ENCODE results near the gene FHOD3. TPM values are rescaled to one million over a fixed set of nuclear protein-coding genes. Genes with fewer than 3 reads are reported as not detected.

FHOD3 gene
- total and polyA plus RNA-seq, 2 donors (not counting 1 experiment from before 2014, with no cell fraction given), result not detected

- Histone ChIP-seq H3K4me1 (ENCODE audit: control insufficient read depth in 2 of 2, insufficient read depth in 2 of 2, low read length in 2 of 2) (no peaks in the 10 kb centered on the region), H4K20me1 (ENCODE audit: control insufficient read depth, insufficient read depth, low read length, poor library complexity, severe bottlenecking) (no peaks in the 10 kb centered on the region), H3K4me3 (ENCODE audit: control extremely low read depth in 1 of 5, extremely low read depth in 1 of 5, insufficient read depth in 1 of 5, low read depth in 2 of 5, low read length in 4 of 5) (no peak overlapping the region), H2AFZ (ENCODE audit: insufficient read depth, low read depth, low read length, poor library complexity, severe bottlenecking) (no peak overlapping the region), H3K79me2 (ENCODE audit: control insufficient read depth, insufficient read depth, low read length) (no peaks in the 10 kb centered on the region), H3K27ac (ENCODE audit: low read length in 2 of 2) (no peak overlapping the region), H3K9me3 (ENCODE audit: control extremely low read depth in 1 of 3, control insufficient read depth in 2 of 3, insufficient read depth in 1 of 3, low read length in 2 of 3) (no peaks in the 10 kb centered on the region), H3K9ac (ENCODE audit: low read length) (no peak overlapping the region), H3K27me3 (replicated peaks in 1 of 4; ENCODE audit: control extremely low read depth in 1 of 4, control insufficient read depth in 3 of 4, insufficient read depth in 4 of 4, low read length in 3 of 4) (no peaks in the 10 kb centered on the region), H3K36me3 (replicated peaks in 1 of 2; ENCODE audit: control extremely low read depth in 1 of 2, control insufficient read depth in 1 of 2, extremely low read depth in 1 of 2, insufficient read depth in 2 of 2, low read length in 1 of 2) (no peaks in the 10 kb centered on the region), H3K4me2 (replicated peaks; ENCODE audit: low read depth, low read length, poor library complexity, severe bottlenecking) (no peak overlapping the region)
- WGBS (ENCODE audit: insufficient coverage), result 79% methylated on average over 5 of the region's 6 CpGs
- no peak overlapping the region for H3K27ac Mint-ChIP-seq
- no peak for DNase-seq
- ATAC-seq (ENCODE audit: low read depth), result no peak
- no peaks in the 10 kb centered on the region for H3K9me3 Mint-ChIP-seq (ENCODE audit: insufficient read depth)
- intact Hi-C loops (cut with micrococcal nuclease), result no loop called here
- ChIA-PET POLR2A (no interaction called here), CTCF (no interaction called here)
- TF ChIP-seq EZH2 (IDR thresholded peaks at IDR 0.05; ENCODE audit: borderline replicate concordance, insufficient read depth, low read depth, low read length, poor library complexity, severe bottlenecking), result no peak
- TF ChIP-seq, protein P1, sequence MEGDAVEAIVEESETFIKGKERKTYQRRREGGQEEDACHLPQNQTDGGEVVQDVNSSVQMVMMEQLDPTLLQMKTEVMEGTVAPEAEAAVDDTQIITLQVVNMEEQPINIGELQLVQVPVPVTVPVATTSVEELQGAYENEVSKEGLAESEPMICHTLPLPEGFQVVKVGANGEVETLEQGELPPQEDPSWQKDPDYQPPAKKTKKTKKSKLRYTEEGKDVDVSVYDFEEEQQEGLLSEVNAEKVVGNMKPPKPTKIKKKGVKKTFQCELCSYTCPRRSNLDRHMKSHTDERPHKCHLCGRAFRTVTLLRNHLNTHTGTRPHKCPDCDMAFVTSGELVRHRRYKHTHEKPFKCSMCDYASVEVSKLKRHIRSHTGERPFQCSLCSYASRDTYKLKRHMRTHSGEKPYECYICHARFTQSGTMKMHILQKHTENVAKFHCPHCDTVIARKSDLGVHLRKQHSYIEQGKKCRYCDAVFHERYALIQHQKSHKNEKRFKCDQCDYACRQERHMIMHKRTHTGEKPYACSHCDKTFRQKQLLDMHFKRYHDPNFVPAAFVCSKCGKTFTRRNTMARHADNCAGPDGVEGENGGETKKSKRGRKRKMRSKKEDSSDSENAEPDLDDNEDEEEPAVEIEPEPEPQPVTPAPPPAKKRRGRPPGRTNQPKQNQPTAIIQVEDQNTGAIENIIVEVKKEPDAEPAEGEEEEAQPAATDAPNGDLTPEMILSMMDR (IDR thresholded peaks at IDR 0.05), result no peak
- H3K27me3 Mint-ChIP-seq, result peaks cover 10% of the 10 kb centered on the region
- no peaks in the 10 kb centered on the region for H3K4me1 Mint-ChIP-seq
- H3K4me3 Mint-ChIP-seq, result no peak overlapping the region
Observed at GRCh38 chr18:36527051-36527450, 229.5 kb downstream of the FHOD3 start.

DNA sequence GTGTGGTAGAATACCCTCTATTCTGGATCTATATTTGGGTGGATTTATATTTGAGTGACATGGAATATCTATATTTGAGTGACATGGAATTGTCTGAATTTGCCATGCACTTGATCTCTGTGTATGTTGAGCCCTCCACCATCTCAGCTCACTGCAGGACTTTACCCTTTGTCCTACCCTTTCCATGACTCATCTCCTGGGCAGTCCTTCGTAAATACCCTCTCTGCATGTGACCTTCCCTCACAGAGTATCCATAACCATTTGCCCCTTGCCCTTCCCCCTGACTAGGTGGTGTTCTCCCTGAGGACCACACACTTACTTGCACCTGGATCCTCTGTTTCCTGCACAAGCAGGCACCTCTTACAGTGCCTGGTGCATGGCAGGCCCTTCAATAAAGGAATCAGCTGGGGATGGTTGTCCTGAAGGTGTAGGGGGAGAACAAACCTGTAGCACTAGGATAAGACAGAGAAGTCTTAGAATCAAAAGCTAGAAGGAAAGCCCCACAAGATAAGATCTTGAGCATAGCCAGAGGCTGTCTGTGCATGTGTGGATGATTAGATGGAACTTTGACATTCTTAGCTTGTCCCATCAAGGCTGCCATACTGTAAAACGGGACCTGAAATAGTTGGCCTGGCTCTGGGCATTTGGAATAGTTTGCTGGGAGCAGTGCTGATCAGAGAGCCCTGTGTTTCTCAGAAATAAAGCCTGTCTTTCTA is 230.4 kb downstream of the FHOD3 start:
- no peak for ATAC-seq (ENCODE audit: low read depth)
- Histone ChIP-seq H3K79me2 (ENCODE audit: control insufficient read depth, insufficient read depth, low read length) (no peaks in the 10 kb centered on the region), H3K4me2 (replicated peaks; ENCODE audit: low read depth, low read length, poor library complexity, severe bottlenecking) (no peak overlapping the region), H3K9me3 (ENCODE audit: control extremely low read depth in 1 of 3, control insufficient read depth in 2 of 3, insufficient read depth in 1 of 3, low read length in 2 of 3) (no peaks in the 10 kb centered on the region), H3K9ac (ENCODE audit: low read length) (no peak overlapping the region), H3K27me3 (replicated peaks in 1 of 4; ENCODE audit: control extremely low read depth in 1 of 4, control insufficient read depth in 3 of 4, insufficient read depth in 4 of 4, low read length in 3 of 4) (no peaks in the 10 kb centered on the region), H4K20me1 (ENCODE audit: control insufficient read depth, insufficient read depth, low read length, poor library complexity, severe bottlenecking) (no peaks in the 10 kb centered on the region), H2AFZ (ENCODE audit: insufficient read depth, low read depth, low read length, poor library complexity, severe bottlenecking) (no peak overlapping the region), H3K4me1 (ENCODE audit: control insufficient read depth in 2 of 2, insufficient read depth in 2 of 2, low read length in 2 of 2) (no peaks in the 10 kb centered on the region), H3K36me3 (replicated peaks in 1 of 2; ENCODE audit: control extremely low read depth in 1 of 2, control insufficient read depth in 1 of 2, extremely low read depth in 1 of 2, insufficient read depth in 2 of 2, low read length in 1 of 2) (no peaks in the 10 kb centered on the region), H3K27ac (ENCODE audit: low read length in 2 of 2) (no peak overlapping the region), H3K4me3 (ENCODE audit: control extremely low read depth in 1 of 5, extremely low read depth in 1 of 5, insufficient read depth in 1 of 5, low read depth in 2 of 5, low read length in 4 of 5) (no peak overlapping the region)
- Mint-ChIP-seq H3K9me3 (ENCODE audit: insufficient read depth) (no peaks in the 10 kb centered on the region), H3K4me3 (no peak overlapping the region), H3K4me1 (no peaks in the 10 kb centered on the region), H3K27ac (no peak overlapping the region), H3K27me3 (peaks cover 5% of the 10 kb centered on the region)
- DNase-seq, result no peak
- ChIA-PET POLR2A (no interaction called here), CTCF (no interaction called here)
- intact Hi-C loops (cut with micrococcal nuclease), result no loop called here
- 88% methylated on average over 2 of the region's 2 CpGs for WGBS (ENCODE audit: insufficient coverage)
- TF ChIP-seq, protein P1 (IDR thresholded peaks at IDR 0.05), result no peak
- TF ChIP-seq EZH2 (IDR thresholded peaks at IDR 0.05; ENCODE audit: borderline replicate concordance, insufficient read depth, low read depth, low read length, poor library complexity, severe bottlenecking), result no peak

Data from B cell (primary cell).